ENCODE data around the gene LOXL3. TPM values are rescaled to one million over a fixed set of nuclear protein-coding genes. Genes with fewer than 3 reads are reported as not detected.

Gene LOXL3
- total and polyA plus RNA-seq, 2 experiments from 2014 or later: 11.2 to 13.6 TPM

GRCh38 chr2:74548900-74549826 is 4.6 kb downstream of the LOXL3 start:
- H4K20me1 ChIP-seq (ENCODE audit: insufficient read depth, poor library complexity, severe bottlenecking): no peaks in the 10 kb centered on the region
- H3K27me3 ChIP-seq: no peaks in the 10 kb centered on the region
- peak overlapping the region; percentile 49 for H3K4me3 ChIP-seq
- no peaks in the 10 kb centered on the region for H3K9me2 ChIP-seq (replicated peaks; ENCODE audit: insufficient read depth)
- H3K9me3 ChIP-seq (ENCODE audit: low read depth): no peaks in the 10 kb centered on the region
- 4% methylated on average over 80 of the region's 85 CpGs for WGBS (ENCODE audit: low lambda C conversion rate, missing lambda C conversion rate)
- peak overlapping the region; percentile 99 for H3K4me2 ChIP-seq
- H3K4me1 ChIP-seq (ENCODE audit: insufficient read depth): peaks cover 12% of the 10 kb centered on the region
- TF ChIP-seq EZH2phosphoT487 (IDR thresholded peaks at IDR 0.05; ENCODE audit: low read depth, severe bottlenecking, unreplicated experiment): no peak
- TF ChIP-seq EZH2 (IDR thresholded peaks at IDR 0.05; ENCODE audit: borderline replicate concordance): no peak
- TF ChIP-seq CTCF (IDR thresholded peaks at IDR 0.05; ENCODE audit: poor library complexity): no peak
- no peaks in the 10 kb centered on the region for H3K36me3 ChIP-seq (replicated peaks; ENCODE audit: insufficient read depth, low read depth)
- H3K79me2 ChIP-seq: no peaks in the 10 kb centered on the region
- peak overlapping the region; percentile 51 for H2AFZ ChIP-seq
- peak; percentile 87 for DNase-seq (ENCODE audit: low spot score)
- H3K27ac ChIP-seq: peak overlapping the region; percentile 22

GRCh38 chr2:74548285-74548899 is 5.3 kb downstream of the LOXL3 start:
- TF ChIP-seq CTCF (IDR thresholded peaks at IDR 0.05; ENCODE audit: poor library complexity) (no peak), EZH2phosphoT487 (IDR thresholded peaks at IDR 0.05; ENCODE audit: low read depth, severe bottlenecking, unreplicated experiment) (no peak), EZH2 (IDR thresholded peaks at IDR 0.05; ENCODE audit: borderline replicate concordance) (no peak)
- 14% methylated on average over 21 of the region's 26 CpGs for WGBS (ENCODE audit: low lambda C conversion rate, missing lambda C conversion rate)
- H3K27me3 ChIP-seq: no peaks in the 10 kb centered on the region

GRCh38 chr2:74546004-74546403 is 7.7 kb downstream of the LOXL3 start:
- H3K27me3 ChIP-seq: no peaks in the 10 kb centered on the region
- TF ChIP-seq CTCF (IDR thresholded peaks at IDR 0.05; ENCODE audit: poor library complexity) (no peak), EZH2 (IDR thresholded peaks at IDR 0.05; ENCODE audit: borderline replicate concordance) (no peak), EZH2phosphoT487 (IDR thresholded peaks at IDR 0.05; ENCODE audit: low read depth, severe bottlenecking, unreplicated experiment) (no peak)
- no peak overlapping the region for H3K4me2 ChIP-seq
- H3K9me3 ChIP-seq (ENCODE audit: low read depth): no peaks in the 10 kb centered on the region
- WGBS (ENCODE audit: low lambda C conversion rate, missing lambda C conversion rate): 73% methylated on average over 3 of the region's 3 CpGs
- H3K79me2 ChIP-seq: no peaks in the 10 kb centered on the region
- H3K4me3 ChIP-seq: no peak overlapping the region
- no peak overlapping the region for H3K27ac ChIP-seq
- no peaks in the 10 kb centered on the region for H3K36me3 ChIP-seq (replicated peaks; ENCODE audit: insufficient read depth, low read depth)
- DNase-seq (ENCODE audit: low spot score): no peak
- no peak overlapping the region for H2AFZ ChIP-seq
- no peaks in the 10 kb centered on the region for H4K20me1 ChIP-seq (ENCODE audit: insufficient read depth, poor library complexity, severe bottlenecking)
- H3K4me1 ChIP-seq (ENCODE audit: insufficient read depth): peaks cover 5% of the 10 kb centered on the region
- no peaks in the 10 kb centered on the region for H3K9me2 ChIP-seq (replicated peaks; ENCODE audit: insufficient read depth)

More at GRCh38 chr2:74548285-74548899, 5.3 kb downstream of the LOXL3 start:
- H3K9me3 ChIP-seq (ENCODE audit: low read depth): no peaks in the 10 kb centered on the region
- no peaks in the 10 kb centered on the region for H4K20me1 ChIP-seq (ENCODE audit: insufficient read depth, poor library complexity, severe bottlenecking)
- peak overlapping the region; percentile 5 for H3K27ac ChIP-seq
- peak overlapping the region; percentile 99 for H3K4me2 ChIP-seq
- DNase-seq (ENCODE audit: low spot score): no peak
- H3K4me1 ChIP-seq (ENCODE audit: insufficient read depth): peaks cover 9% of the 10 kb centered on the region
- no peaks in the 10 kb centered on the region for H3K36me3 ChIP-seq (replicated peaks; ENCODE audit: insufficient read depth, low read depth)
- peak overlapping the region; percentile 49 for H3K4me3 ChIP-seq
- peak overlapping the region; percentile 51 for H2AFZ ChIP-seq
- H3K79me2 ChIP-seq: no peaks in the 10 kb centered on the region
- H3K9me2 ChIP-seq (replicated peaks; ENCODE audit: insufficient read depth): no peaks in the 10 kb centered on the region

All from hepatocyte (in vitro differentiated cells).